ENCODE data around the gene RPS27.

DNA sequence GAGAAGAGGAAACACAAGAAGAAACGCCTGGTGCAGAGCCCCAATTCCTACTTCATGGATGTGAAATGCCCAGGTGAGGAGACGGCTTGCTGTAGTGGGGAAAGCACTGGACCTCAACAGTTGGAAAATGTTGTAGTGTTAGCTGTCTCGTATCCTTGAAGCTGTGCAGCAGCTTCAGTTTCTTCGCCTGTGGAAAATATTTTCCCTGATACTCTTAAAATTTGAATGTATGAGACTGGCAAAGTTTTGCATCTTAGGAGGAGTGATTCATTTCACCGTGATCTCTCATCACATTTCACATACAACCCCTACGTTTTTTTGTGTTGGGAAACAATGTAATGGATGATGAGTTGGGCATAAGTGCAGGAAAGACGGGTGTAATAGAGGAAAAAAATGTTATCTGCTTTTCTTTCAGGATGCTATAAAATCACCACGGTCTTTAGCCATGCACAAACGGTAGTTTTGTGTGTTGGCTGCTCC, 629 bp downstream of the RPS27 start:
- TF ChIP-seq NR3C1 (CRISPR knock-in tag; IDR thresholded peaks at IDR 0.05) = no peak
- no peak for TF ChIP-seq FOSL2 (CRISPR knock-in tag; IDR thresholded peaks at IDR 0.05)
- TF ChIP-seq, protein P1, sequence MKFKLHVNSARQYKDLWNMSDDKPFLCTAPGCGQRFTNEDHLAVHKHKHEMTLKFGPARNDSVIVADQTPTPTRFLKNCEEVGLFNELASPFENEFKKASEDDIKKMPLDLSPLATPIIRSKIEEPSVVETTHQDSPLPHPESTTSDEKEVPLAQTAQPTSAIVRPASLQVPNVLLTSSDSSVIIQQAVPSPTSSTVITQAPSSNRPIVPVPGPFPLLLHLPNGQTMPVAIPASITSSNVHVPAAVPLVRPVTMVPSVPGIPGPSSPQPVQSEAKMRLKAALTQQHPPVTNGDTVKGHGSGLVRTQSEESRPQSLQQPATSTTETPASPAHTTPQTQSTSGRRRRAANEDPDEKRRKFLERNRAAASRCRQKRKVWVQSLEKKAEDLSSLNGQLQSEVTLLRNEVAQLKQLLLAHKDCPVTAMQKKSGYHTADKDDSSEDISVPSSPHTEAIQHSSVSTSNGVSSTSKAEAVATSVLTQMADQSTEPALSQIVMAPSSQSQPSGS (CRISPR knock-in tag; IDR thresholded peaks at IDR 0.05) = no peak
- no peak for TF ChIP-seq ATAD3A (CRISPR knock-in tag; IDR thresholded peaks at IDR 0.05)
- TF ChIP-seq PHF8 (CRISPR knock-in tag; IDR thresholded peaks at IDR 0.05) = no peak
- TF ChIP-seq EP300 (IDR thresholded peaks at IDR 0.05; ENCODE audit: low read depth in 2 of 2, low read length in 2 of 2) = no peak
- no peak for TF ChIP-seq EP300 (CRISPR knock-in tag; IDR thresholded peaks at IDR 0.05; ENCODE audit: borderline replicate concordance)
- no peak for TF ChIP-seq RELA (CRISPR knock-in tag; IDR thresholded peaks at IDR 0.05)
- no peak for TF ChIP-seq ZNF589 (CRISPR knock-in tag; conservative IDR thresholded peaks at IDR 0.05)
- no peak for TF ChIP-seq ZBTB1 (CRISPR knock-in tag; IDR thresholded peaks at IDR 0.05; ENCODE audit: borderline replicate concordance)
- TF ChIP-seq RBM39 (IDR thresholded peaks at IDR 0.05; ENCODE audit: low read depth, low read length, poor library complexity, severe bottlenecking) = no peak
- TF ChIP-seq, protein P2, sequence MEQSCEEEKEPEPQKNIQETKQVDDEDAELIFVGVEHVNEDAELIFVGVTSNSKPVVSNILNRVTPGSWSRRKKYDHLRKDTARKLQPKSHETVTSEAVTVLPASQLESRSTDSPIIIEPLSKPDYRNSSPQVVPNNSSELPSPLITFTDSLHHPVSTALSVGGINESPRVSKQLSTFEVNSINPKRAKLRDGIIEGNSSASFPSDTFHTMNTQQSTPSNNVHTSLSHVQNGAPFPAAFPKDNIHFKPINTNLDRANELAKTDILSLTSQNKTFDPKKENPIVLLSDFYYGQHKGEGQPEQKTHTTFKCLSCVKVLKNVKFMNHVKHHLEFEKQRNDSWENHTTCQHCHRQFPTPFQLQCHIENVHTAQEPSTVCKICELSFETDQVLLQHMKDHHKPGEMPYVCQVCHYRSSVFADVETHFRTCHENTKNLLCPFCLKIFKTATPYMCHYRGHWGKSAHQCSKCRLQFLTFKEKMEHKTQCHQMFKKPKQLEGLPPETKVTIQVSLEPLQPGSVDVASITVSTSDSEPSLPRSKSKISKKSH (CRISPR knock-in tag; IDR thresholded peaks at IDR 0.05; ENCODE audit: borderline replicate concordance) = no peak
